ENCODE results near the gene MCF2L2. TPM values are rescaled to one million over a fixed set of nuclear protein-coding genes. Genes with fewer than 3 reads are reported as not detected.

The MCF2L2 gene
- polyA plus RNA-seq, 1 donor from 2014 or later, result 9.3 TPM

GRCh38 chr3:183396662-183397391 is 31.6 kb downstream of the MCF2L2 start:
- Histone ChIP-seq H3K9me2 (ENCODE audit: insufficient read depth, low read length) (no peaks in the 10 kb centered on the region), H3K4me2 (ENCODE audit: low read length) (no peak overlapping the region), H3K9me3 (ENCODE audit: low read length) (no peaks in the 10 kb centered on the region), H3K27ac (ENCODE audit: low read length) (no peak overlapping the region), H3K79me2 (replicated peaks; ENCODE audit: insufficient read depth, low read length) (no peaks in the 10 kb centered on the region), H3K27me3 (ENCODE audit: insufficient read depth, low read depth, low read length) (no peaks in the 10 kb centered on the region), H3K4me3 (ENCODE audit: low read length) (no peak overlapping the region), H3F3A (ENCODE audit: insufficient read depth, low read length, poor library complexity, severe bottlenecking) (no peaks in the 10 kb centered on the region), H2AFZ (ENCODE audit: low read depth, low read length) (no peak overlapping the region), H3K9ac (ENCODE audit: low read length) (no peak overlapping the region), H3K36me3 (ENCODE audit: insufficient read depth, low read length) (no peaks in the 10 kb centered on the region), H4K20me1 (ENCODE audit: insufficient read depth) (no peaks in the 10 kb centered on the region)
- TF ChIP-seq RAD21 (conservative IDR thresholded peaks at IDR 0.05), result no peak
- TF ChIP-seq, protein P1, sequence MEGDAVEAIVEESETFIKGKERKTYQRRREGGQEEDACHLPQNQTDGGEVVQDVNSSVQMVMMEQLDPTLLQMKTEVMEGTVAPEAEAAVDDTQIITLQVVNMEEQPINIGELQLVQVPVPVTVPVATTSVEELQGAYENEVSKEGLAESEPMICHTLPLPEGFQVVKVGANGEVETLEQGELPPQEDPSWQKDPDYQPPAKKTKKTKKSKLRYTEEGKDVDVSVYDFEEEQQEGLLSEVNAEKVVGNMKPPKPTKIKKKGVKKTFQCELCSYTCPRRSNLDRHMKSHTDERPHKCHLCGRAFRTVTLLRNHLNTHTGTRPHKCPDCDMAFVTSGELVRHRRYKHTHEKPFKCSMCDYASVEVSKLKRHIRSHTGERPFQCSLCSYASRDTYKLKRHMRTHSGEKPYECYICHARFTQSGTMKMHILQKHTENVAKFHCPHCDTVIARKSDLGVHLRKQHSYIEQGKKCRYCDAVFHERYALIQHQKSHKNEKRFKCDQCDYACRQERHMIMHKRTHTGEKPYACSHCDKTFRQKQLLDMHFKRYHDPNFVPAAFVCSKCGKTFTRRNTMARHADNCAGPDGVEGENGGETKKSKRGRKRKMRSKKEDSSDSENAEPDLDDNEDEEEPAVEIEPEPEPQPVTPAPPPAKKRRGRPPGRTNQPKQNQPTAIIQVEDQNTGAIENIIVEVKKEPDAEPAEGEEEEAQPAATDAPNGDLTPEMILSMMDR (IDR thresholded peaks at IDR 0.05; ENCODE audit: poor library complexity, severe bottlenecking), result no peak
- no peak for TF ChIP-seq EZH2 (IDR thresholded peaks at IDR 0.05; ENCODE audit: borderline replicate concordance, insufficient read depth, low read length, poor library complexity, severe bottlenecking)
- no peak for TF ChIP-seq SMC3 (conservative IDR thresholded peaks at IDR 0.05; ENCODE audit: poor library complexity)
- no peak for TF ChIP-seq TAF1 (IDR thresholded peaks at IDR 0.05; ENCODE audit: low read depth)
- no peak for TF ChIP-seq MXI1 (conservative IDR thresholded peaks at IDR 0.05; ENCODE audit: poor library complexity, severe bottlenecking)
- TF ChIP-seq, protein P2, sequence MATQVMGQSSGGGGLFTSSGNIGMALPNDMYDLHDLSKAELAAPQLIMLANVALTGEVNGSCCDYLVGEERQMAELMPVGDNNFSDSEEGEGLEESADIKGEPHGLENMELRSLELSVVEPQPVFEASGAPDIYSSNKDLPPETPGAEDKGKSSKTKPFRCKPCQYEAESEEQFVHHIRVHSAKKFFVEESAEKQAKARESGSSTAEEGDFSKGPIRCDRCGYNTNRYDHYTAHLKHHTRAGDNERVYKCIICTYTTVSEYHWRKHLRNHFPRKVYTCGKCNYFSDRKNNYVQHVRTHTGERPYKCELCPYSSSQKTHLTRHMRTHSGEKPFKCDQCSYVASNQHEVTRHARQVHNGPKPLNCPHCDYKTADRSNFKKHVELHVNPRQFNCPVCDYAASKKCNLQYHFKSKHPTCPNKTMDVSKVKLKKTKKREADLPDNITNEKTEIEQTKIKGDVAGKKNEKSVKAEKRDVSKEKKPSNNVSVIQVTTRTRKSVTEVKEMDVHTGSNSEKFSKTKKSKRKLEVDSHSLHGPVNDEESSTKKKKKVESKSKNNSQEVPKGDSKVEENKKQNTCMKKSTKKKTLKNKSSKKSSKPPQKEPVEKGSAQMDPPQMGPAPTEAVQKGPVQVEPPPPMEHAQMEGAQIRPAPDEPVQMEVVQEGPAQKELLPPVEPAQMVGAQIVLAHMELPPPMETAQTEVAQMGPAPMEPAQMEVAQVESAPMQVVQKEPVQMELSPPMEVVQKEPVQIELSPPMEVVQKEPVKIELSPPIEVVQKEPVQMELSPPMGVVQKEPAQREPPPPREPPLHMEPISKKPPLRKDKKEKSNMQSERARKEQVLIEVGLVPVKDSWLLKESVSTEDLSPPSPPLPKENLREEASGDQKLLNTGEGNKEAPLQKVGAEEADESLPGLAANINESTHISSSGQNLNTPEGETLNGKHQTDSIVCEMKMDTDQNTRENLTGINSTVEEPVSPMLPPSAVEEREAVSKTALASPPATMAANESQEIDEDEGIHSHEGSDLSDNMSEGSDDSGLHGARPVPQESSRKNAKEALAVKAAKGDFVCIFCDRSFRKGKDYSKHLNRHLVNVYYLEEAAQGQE (IDR thresholded peaks at IDR 0.05; ENCODE audit: borderline replicate concordance), result no peak
- no peak for TF ChIP-seq POLR2AphosphoS5 (IDR thresholded peaks at IDR 0.05)
- TF ChIP-seq EP300 (conservative IDR thresholded peaks at IDR 0.05; ENCODE audit: poor library complexity, severe bottlenecking), result no peak

DNA sequence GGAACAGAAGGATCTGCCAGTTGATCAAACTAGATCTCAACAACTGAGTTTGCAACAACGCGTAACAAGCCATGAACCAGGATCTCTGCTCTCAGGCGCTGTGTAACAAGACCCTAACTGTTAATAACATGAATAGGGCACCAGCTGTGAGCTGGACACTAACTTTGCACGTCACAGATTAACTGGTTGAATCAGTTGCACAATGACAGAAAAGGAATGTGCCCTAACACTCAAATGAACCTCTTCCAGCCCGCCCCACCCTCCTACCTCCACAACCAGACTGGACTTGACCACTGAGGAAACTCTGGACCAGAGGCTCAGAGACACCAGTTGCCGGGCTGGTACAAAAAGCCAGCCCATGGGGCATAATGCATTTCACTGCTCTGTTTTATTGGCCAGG is 34.3 kb downstream of the MCF2L2 start:
- Histone ChIP-seq H3K36me3 (ENCODE audit: insufficient read depth, low read length) (no peaks in the 10 kb centered on the region), H3K9me2 (ENCODE audit: insufficient read depth, low read length) (no peaks in the 10 kb centered on the region), H4K20me1 (ENCODE audit: insufficient read depth) (no peaks in the 10 kb centered on the region), H3K27me3 (ENCODE audit: insufficient read depth, low read depth, low read length) (no peaks in the 10 kb centered on the region), H3F3A (ENCODE audit: insufficient read depth, low read length, poor library complexity, severe bottlenecking) (no peaks in the 10 kb centered on the region), H3K4me2 (ENCODE audit: low read length) (no peak overlapping the region), H3K9ac (ENCODE audit: low read length) (no peak overlapping the region), H3K4me3 (ENCODE audit: low read length) (no peak overlapping the region), H3K79me2 (replicated peaks; ENCODE audit: insufficient read depth, low read length) (no peaks in the 10 kb centered on the region), H3K27ac (ENCODE audit: low read length) (no peak overlapping the region), H2AFZ (ENCODE audit: low read depth, low read length) (no peak overlapping the region), H3K9me3 (ENCODE audit: low read length) (no peaks in the 10 kb centered on the region)
- TF ChIP-seq POLR2AphosphoS5 (IDR thresholded peaks at IDR 0.05) (no peak), EP300 (conservative IDR thresholded peaks at IDR 0.05; ENCODE audit: poor library complexity, severe bottlenecking) (no peak), MXI1 (conservative IDR thresholded peaks at IDR 0.05; ENCODE audit: poor library complexity, severe bottlenecking) (no peak), RAD21 (conservative IDR thresholded peaks at IDR 0.05) (no peak), TAF1 (IDR thresholded peaks at IDR 0.05; ENCODE audit: low read depth) (no peak), EZH2 (IDR thresholded peaks at IDR 0.05; ENCODE audit: borderline replicate concordance, insufficient read depth, low read length, poor library complexity, severe bottlenecking) (no peak), SMC3 (conservative IDR thresholded peaks at IDR 0.05; ENCODE audit: poor library complexity) (no peak)
- TF ChIP-seq, protein P2 (IDR thresholded peaks at IDR 0.05; ENCODE audit: borderline replicate concordance), result no peak
- TF ChIP-seq, protein P1 (IDR thresholded peaks at IDR 0.05; ENCODE audit: poor library complexity, severe bottlenecking), result no peak
